ENCODE data around the gene TRPT1. TPM values are rescaled to one million over a fixed set of nuclear protein-coding genes. Genes with fewer than 3 reads are reported as not detected.

The TRPT1 gene
- total and polyA plus RNA-seq, 3 experiments from 2014 or later = 28.3 to 47.6 (median 31.5) TPM

DNA sequence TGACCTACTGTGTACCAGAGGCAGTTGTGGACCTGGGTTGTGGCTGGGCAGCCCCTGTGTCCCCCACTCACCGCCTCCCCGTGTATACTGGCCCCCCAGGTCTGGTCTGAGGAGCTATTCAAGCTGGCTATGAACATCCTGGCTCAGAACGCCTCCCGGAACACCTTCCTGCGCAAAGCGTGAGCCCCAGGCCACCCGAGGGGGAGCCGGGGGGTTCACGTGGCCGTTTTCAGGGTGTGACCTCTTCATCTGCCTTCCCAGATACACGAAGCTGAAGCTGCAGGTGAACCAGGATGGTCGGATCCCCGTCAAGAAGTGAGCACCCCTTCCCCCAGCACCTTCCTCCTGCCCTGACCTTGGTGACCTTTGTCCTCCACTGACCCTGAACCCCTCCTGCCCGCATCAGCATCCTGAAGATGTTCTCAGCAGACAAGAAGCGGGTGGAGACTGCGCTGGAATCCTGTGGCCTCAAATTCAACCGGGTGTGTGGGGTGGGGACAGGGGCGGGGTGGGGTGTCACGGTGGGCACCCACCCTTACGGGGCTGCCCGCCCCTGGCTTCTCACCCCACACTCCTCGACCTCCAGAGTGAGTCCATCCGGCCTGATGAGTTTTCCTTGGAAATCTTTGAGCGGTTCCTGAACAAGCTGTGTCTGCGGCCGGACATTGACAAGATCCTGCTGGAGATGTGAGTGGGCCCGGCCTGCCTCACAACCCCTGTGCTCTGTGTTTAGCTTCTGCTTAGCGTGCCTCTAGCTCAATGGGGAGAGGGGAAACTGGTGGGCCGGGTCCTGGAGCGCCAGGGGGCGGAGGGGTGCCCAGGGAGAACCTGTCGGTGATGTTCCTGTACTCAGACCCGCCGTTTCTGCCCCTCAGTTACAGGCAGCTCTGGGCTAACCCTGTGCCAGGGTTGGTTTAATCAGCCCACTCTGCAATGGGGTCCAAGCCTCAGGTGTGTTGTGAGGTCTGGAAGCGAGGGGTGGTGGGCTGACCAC, 29.4 kb upstream of the TRPT1 start:
- no peaks in the 10 kb centered on the region for H3K27me3 Mint-ChIP-seq
- ChIA-PET CTCF (interaction anchor here (0.7 to 2.7 kb wide), 4 partner anchors 9 to 49 kb away, joined by 3 to 9 read pairs (median 5); no protein-coding TSS in a partner anchor), POLR2A (no interaction called here)
- peak overlapping the region in 1 of 8 donors; percentile 43 for H3K27ac Mint-ChIP-seq
- H3K36me3 Mint-ChIP-seq = peaks cover 0 to 31% (median 3%) of the 10 kb centered on the region in 3 donors
- Histone ChIP-seq H3K36me3 (ENCODE audit: insufficient read depth, low read length) (no peaks in the 10 kb centered on the region), H3K4me1 (ENCODE audit: insufficient read depth, low read length) (peaks cover 24% of the 10 kb centered on the region), H3K27me3 (ENCODE audit: insufficient read depth, low read length, poor library complexity, severe bottlenecking) (no peaks in the 10 kb centered on the region), H3K27ac (ENCODE audit: low read depth, low read length) (no peak overlapping the region), H3K4me3 (ENCODE audit: low read length) (no peak overlapping the region), H3K9me3 (ENCODE audit: low read length) (no peaks in the 10 kb centered on the region)
- no peak overlapping the region for H3K4me3 Mint-ChIP-seq
- H3K4me1 Mint-ChIP-seq = peaks cover 8 to 30% (median 13%) of the 10 kb centered on the region in 3 donors
- DNase-seq = no peak
- no peaks in the 10 kb centered on the region for H3K9me3 Mint-ChIP-seq

GRCh38 chr11:64254326-64254725, 28.3 kb upstream of the TRPT1 start:
- H3K4me3 ChIP-seq (ENCODE audit: low read length) = no peak overlapping the region
- CTCF ChIA-PET = interaction anchor here (0.7 to 2.2 kb wide), 6 partner anchors 8 to 63 kb away, joined by 3 to 9 read pairs (median 4); partner anchors contain the start of genes FERMT3, PRDX5 and TRMT112
- Mint-ChIP-seq H3K27me3 (no peaks in the 10 kb centered on the region), H3K36me3 (peaks cover 0 to 22% (median under 1%) of the 10 kb centered on the region in 3 donors), H3K4me3 (peak overlapping the region in 1 of 7 donors; percentile 72), H3K9me3 (no peaks in the 10 kb centered on the region), H3K27ac (peak overlapping the region in 1 of 8 donors; percentile 69), H3K4me1 (peaks cover 7 to 27% (median 11%) of the 10 kb centered on the region in 3 donors)
- H3K36me3 ChIP-seq (ENCODE audit: insufficient read depth, low read length) = no peaks in the 10 kb centered on the region
- H3K27ac ChIP-seq (ENCODE audit: low read depth, low read length) = no peak overlapping the region
- no peaks in the 10 kb centered on the region for H3K27me3 ChIP-seq (ENCODE audit: insufficient read depth, low read length, poor library complexity, severe bottlenecking)
- POLR2A ChIA-PET = interaction anchor here (0.6 kb wide), 1 partner anchor 13 kb away, joined by 6 read pairs; no protein-coding TSS in a partner anchor
- peaks cover 26% of the 10 kb centered on the region for H3K4me1 ChIP-seq (ENCODE audit: insufficient read depth, low read length)
- H3K9me3 ChIP-seq (ENCODE audit: low read length) = no peaks in the 10 kb centered on the region
- no peak for DNase-seq

DNA sequence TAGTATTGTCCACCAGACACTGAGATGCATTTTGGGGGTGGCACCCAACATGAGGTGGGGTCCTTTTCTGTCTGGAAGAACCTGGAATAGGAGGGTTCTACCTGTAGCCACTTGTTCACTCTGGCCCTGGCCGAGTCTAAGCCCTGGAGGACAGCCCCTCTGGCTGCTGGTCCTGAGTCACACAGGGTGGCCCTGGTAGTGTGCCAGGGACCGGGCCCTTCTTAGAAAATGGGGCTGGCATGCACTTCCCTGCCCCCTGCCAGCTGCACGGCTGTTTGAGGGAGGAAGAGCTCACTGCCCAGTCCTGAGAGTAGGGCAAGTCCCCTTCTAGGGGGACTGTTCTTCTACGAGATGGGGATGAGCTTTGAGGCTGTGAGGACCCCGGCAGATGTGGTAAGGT, 27.5 kb upstream of the TRPT1 start:
- H3K36me3 ChIP-seq (ENCODE audit: insufficient read depth, low read length) = no peaks in the 10 kb centered on the region

DNA sequence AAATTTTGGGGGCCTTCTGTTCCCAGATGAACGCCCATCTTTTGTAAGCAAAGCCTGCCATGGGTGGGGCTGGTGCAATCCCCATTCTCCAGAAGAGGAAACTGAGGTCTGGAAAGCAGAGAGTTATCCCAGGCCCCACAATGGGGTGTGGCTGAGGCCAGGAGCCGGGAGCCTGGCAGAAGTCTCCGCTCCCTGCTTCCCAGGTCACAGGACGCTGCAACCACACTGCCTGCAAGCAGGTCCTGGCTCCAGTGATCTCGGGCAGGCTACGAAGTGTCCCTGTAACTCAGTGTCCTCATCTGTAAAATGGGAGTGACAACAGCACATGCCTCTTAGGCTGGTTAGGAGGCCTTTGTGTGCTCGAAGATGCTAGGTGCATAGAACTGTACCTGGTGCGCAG, 27.1 kb upstream of the TRPT1 start:
- Histone ChIP-seq H3K27me3 (ENCODE audit: insufficient read depth, low read length, poor library complexity, severe bottlenecking) (no peaks in the 10 kb centered on the region), H3K4me1 (ENCODE audit: insufficient read depth, low read length) (peaks cover 26% of the 10 kb centered on the region), H3K9me3 (ENCODE audit: low read length) (no peaks in the 10 kb centered on the region), H3K36me3 (ENCODE audit: insufficient read depth, low read length) (no peaks in the 10 kb centered on the region), H3K27ac (ENCODE audit: low read depth, low read length) (no peak overlapping the region), H3K4me3 (ENCODE audit: low read length) (no peak overlapping the region)
- CTCF ChIA-PET = interaction anchor here (1.3 to 13.4 kb wide), 5 partner anchors 17 to 65 kb away, joined by 3 to 124 read pairs (median 9); partner anchors contain the start of genes CATSPERZ, ESRRA, FERMT3 and PRDX5
- no peaks in the 10 kb centered on the region for H3K9me3 Mint-ChIP-seq
- no peak for DNase-seq
- H3K4me1 Mint-ChIP-seq = peaks cover 10 to 28% (median 11%) of the 10 kb centered on the region in 3 donors
- POLR2A ChIA-PET = interaction anchor here (1.0 to 2.1 kb wide), 2 partner anchors 16 to 47 kb away, joined by 4 to 9 read pairs; partner anchors contain the start of gene FERMT3
- H3K27me3 Mint-ChIP-seq = no peaks in the 10 kb centered on the region
- H3K27ac Mint-ChIP-seq = peak overlapping the region in 1 of 8 donors; percentile 41
- H3K4me3 Mint-ChIP-seq = peak overlapping the region in 5 of 7 donors; percentile 8 to 68 (median 41)
- H3K36me3 Mint-ChIP-seq = peaks cover 0 to 17% (median 0%) of the 10 kb centered on the region in 3 donors

More for the DNA sequence above, 27.5 kb upstream of the TRPT1 start:
- no peaks in the 10 kb centered on the region for H3K27me3 ChIP-seq (ENCODE audit: insufficient read depth, low read length, poor library complexity, severe bottlenecking)
- no peaks in the 10 kb centered on the region for H3K27me3 Mint-ChIP-seq
- peaks cover 6 to 27% (median 11%) of the 10 kb centered on the region in 3 donors for H3K4me1 Mint-ChIP-seq
- no peak for DNase-seq
- POLR2A ChIA-PET = no interaction called here
- no peak overlapping the region for H3K4me3 ChIP-seq (ENCODE audit: low read length)
- no peaks in the 10 kb centered on the region for H3K9me3 ChIP-seq (ENCODE audit: low read length)
- H3K4me3 Mint-ChIP-seq = peak overlapping the region in 5 of 7 donors; percentile 8 to 68 (median 29)
- no peak overlapping the region for H3K27ac ChIP-seq (ENCODE audit: low read depth, low read length)
- H3K4me1 ChIP-seq (ENCODE audit: insufficient read depth, low read length) = peaks cover 26% of the 10 kb centered on the region
- peaks cover 0 to 19% (median 0%) of the 10 kb centered on the region in 3 donors for H3K36me3 Mint-ChIP-seq
- CTCF ChIA-PET = interaction anchor here (1.0 to 2.2 kb wide), 5 partner anchors 11 to 64 kb away, joined by 3 to 9 read pairs (median 5); partner anchors contain the start of genes FERMT3, PRDX5 and TRMT112
- H3K9me3 Mint-ChIP-seq = no peaks in the 10 kb centered on the region
- peak overlapping the region in 1 of 8 donors; percentile 69 for H3K27ac Mint-ChIP-seq

DNA sequence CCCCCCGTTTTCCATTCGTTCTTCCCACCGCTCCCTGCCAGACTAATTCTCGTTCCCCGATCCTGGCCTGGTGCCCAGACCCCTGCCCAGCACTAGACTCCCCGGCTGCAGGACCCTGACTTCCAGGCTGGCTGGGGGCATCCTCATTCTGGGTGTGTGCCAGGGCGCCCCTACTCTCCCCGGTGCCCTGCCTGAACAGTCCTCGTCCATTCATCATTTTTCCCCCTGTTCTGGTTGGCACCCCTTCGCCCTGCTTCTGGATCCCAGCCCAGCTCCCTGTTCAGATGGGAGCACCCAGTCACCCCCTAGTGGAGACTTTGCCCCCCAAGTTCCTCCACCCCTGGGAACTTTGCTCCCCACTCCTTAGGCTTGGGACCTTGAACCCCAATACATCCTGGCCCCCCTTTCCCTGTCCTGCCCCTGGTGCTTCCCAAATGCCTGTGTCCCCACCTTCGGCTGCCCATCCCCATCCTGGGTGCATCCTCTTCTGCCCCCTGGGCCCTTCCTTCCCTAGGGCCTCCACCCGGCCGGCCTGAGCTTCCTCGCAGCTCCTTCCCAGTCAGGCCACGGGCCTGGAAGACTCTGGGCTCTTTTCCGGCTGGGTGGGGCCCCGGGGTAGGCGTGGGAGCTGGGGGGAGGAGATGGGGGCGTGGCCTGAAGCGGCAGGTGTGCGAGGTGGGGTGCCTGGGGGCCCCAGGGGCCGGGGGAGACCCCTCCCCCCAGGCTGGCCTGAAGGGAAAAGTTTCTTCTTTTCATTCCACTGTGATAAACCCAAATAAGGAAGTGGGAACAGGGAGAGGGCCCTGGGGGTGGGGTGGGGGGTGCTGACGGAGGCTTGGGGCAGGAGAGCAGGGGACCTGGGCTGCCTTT, 26.3 kb upstream of the TRPT1 start:
- peaks cover 26% of the 10 kb centered on the region for H3K4me1 ChIP-seq (ENCODE audit: insufficient read depth, low read length)
- H3K36me3 Mint-ChIP-seq = peaks cover 0 to 12% (median 0%) of the 10 kb centered on the region in 3 donors
- peak overlapping the region in 5 of 8 donors; percentile 54 to 81 (median 67) for H3K27ac Mint-ChIP-seq
- no peaks in the 10 kb centered on the region for H3K9me3 Mint-ChIP-seq
- no peaks in the 10 kb centered on the region for H3K27me3 ChIP-seq (ENCODE audit: insufficient read depth, low read length, poor library complexity, severe bottlenecking)
- peak overlapping the region; percentile 66 for H3K4me3 ChIP-seq (ENCODE audit: low read length)
- ChIA-PET POLR2A (interaction anchor here (1.0 to 2.1 kb wide), 4 partner anchors 10 to 49 kb away, joined by 3 to 9 read pairs (median 6); partner anchors contain the start of gene FERMT3), CTCF (interaction anchor here (0.8 to 13.4 kb wide), 8 partner anchors 9 to 90 kb away, joined by 3 to 124 read pairs (median 12); partner anchors contain the start of genes CATSPERZ, ESRRA, FERMT3 and FKBP2)
- H3K36me3 ChIP-seq (ENCODE audit: insufficient read depth, low read length) = no peaks in the 10 kb centered on the region
- DNase-seq = no peak
- H3K27ac ChIP-seq (ENCODE audit: low read depth, low read length) = peak overlapping the region; percentile 65
- H3K9me3 ChIP-seq (ENCODE audit: low read length) = no peaks in the 10 kb centered on the region
- peak overlapping the region; percentile 61 to 95 (median 84) for H3K4me3 Mint-ChIP-seq
- H3K27me3 Mint-ChIP-seq = no peaks in the 10 kb centered on the region
- H3K4me1 Mint-ChIP-seq = peaks cover 11 to 31% (median 14%) of the 10 kb centered on the region in 3 donors

DNA sequence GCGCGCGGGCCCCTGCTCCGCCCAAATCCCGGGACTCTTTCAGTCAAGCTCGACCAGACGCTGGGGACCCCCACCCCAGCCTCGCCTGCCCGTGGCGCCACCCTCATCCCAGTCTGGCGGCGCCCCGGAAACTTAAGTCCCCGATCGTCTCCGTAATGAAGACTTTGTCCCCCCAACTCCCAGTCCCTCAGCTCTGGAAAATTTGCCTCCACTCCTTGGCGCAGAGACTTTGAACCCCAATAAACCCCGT, 25.7 kb upstream of the TRPT1 start:
- H3K4me1 Mint-ChIP-seq = peaks cover 12 to 36% (median 14%) of the 10 kb centered on the region in 3 donors
- CTCF ChIA-PET = interaction anchor here (0.8 to 13.4 kb wide), 11 partner anchors 9 to 90 kb away, joined by 3 to 124 read pairs (median 7); partner anchors contain the start of genes CATSPERZ, ESRRA, FERMT3 and FKBP2
- H3K27ac Mint-ChIP-seq = peak overlapping the region in 5 of 8 donors; percentile 54 to 81 (median 67)

More for the DNA sequence above, 25.7 kb upstream of the TRPT1 start:
- Histone ChIP-seq H3K4me3 (ENCODE audit: low read length) (peak overlapping the region; percentile 66), H3K36me3 (ENCODE audit: insufficient read depth, low read length) (no peaks in the 10 kb centered on the region), H3K9me3 (ENCODE audit: low read length) (no peaks in the 10 kb centered on the region), H3K4me1 (ENCODE audit: insufficient read depth, low read length) (peaks cover 26% of the 10 kb centered on the region), H3K27ac (ENCODE audit: low read depth, low read length) (peak overlapping the region; percentile 65), H3K27me3 (ENCODE audit: insufficient read depth, low read length, poor library complexity, severe bottlenecking) (no peaks in the 10 kb centered on the region)
- Mint-ChIP-seq H3K4me3 (peak overlapping the region; percentile 61 to 95 (median 84)), H3K27me3 (no peaks in the 10 kb centered on the region), H3K9me3 (no peaks in the 10 kb centered on the region), H3K36me3 (peaks cover 0 to 11% (median 0%) of the 10 kb centered on the region in 3 donors)
- no peak for DNase-seq
- POLR2A ChIA-PET = interaction anchor here (0.5 to 2.3 kb wide), 5 partner anchors 9 to 50 kb away, joined by 3 to 9 read pairs (median 7); partner anchors contain the start of gene FERMT3
